HG03066 (cell line): ENCODE results near the gene PLGRKT.
"Not testable (repeated sequence)": the region's sequence is repeated elsewhere in the genome, so short reads cannot be mapped to it uniquely, and the experiment has no call there.

Source experiments
- ATAC-seq: cut with Tn5 transposase; IDR thresholded peaks from one replicate; pipeline ENCODE4 v1.9.1; 2021; ENCODE audit warnings: low read depth; ENCODE audit not compliant: unreplicated experiment

Gene PLGRKT, protein sequence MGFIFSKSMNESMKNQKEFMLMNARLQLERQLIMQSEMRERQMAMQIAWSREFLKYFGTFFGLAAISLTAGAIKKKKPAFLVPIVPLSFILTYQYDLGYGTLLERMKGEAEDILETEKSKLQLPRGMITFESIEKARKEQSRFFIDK

DNA sequence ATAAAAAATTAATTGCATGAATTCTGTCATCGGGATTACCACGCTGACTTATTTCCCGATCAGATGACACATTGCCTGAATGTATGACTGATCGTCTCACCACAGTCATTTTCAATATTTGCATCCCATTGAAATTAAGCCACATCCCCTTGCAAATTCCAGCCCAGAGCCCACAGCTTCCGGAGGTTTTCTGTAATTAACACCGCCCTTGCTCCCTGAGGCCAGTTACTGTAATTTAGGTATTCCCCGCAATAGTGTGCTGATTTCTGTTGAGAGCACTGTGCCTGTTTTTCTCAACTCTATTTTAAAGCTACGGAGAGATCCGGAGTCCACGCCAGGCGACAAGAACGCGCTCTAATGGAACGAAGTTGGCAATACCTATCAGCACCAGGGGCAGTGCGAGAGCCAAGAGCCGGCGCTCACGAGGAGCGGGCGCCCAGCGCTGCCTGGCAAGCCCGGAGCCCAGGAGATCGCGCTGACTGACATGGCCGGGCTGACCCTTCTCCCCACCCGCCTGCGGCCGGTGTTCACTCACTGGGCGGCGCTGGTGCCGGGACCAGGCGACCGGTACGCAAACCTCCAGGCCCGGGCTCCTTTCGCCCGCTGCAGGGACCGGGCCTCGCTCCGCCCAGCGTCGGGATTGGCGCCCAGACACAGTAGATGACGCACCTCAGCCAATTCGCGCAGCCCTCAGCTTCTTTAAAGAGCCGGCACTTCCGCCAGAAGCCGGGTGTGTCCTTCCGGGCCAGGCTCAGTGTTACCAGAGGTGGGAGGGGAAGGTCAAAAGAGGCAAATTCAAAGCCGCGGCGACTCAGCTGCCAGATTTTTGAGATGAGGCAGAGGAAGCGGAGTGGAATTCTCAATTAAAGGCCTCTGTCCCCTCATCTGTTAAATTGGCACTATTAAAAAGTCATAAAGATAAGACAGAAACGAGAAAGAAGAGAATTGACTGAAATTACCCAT, at the start of gene PLGRKT:
Gene PLGRKT, minus strand, starts transcription at position 672 of the 963 bp plus-strand sequence. CDS start 5,948 bp downstream, outside the sequence.
- ATAC-seq = peak; percentile 81

DNA sequence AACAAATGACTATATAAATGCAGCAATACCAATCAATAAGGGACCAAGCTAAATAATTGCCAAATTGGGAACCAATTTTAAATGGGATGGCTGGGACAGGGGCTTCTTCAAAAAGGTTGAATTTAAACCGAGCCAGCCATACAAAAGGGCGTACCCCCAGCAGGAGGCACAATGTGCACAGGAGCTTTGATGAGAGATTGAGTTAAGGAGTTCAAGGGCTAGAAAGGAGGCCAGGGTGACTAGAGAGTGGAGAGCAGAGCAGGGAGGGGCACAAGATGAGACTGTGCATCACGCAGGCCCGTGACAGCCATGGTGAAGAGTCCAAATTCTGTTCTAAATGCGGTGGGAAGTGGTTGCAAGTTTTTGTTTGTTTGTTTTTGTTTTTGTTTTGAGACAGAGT, 49.3 kb upstream of the PLGRKT start:
- no peak for ATAC-seq

DNA sequence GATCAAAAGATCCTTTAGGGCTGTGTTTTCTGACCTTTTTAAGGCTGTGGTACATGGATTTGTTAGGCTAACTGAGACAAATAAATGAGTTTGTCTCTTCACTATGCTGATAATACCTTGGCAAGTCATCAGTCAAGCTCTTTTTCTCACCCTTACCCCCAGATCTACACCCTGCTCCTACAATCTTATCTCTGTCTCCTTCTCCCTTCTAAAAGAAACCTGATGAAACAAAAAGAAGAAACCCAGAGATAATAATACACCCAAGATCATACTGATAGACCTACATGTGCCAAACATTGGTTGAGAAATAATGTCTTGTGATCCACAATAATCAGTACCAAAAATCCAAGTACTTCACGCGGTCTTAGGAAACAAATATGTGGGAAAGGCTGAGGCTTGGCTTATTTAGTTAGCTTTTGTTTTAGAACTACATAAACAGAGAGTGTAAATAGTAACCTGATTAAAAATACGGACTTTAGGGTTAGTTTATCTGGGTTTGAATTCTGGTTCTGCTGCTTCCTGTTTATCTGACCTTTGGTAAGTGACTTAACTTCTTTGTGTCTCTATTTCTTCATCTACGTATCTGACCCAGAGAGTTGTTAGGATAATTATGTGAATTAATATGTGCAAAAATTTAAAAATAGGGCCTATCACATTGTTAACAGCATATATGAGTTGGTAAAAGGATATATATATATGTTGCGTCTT, 47.8 kb upstream of the PLGRKT start:
- no peak for ATAC-seq

DNA sequence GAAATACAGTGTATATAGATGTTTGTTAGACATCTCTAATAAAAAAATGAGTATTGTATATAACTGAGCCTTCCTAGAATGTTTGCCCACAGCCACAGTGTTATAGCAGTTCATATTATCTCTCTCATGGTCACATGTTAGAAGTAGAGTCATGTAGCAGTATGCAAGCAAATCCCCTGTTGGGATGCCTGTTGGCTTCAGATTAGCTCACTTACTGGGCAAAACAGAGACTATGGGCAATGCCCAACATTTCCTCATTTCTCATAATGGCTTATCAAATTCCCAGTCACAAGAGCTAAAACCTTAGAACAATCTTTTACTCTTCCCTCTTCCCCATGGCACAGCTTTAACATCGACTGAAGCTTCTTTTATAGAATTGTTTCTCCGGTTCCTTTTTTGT, 45.6 kb upstream of the PLGRKT start:
- no peak for ATAC-seq

DNA sequence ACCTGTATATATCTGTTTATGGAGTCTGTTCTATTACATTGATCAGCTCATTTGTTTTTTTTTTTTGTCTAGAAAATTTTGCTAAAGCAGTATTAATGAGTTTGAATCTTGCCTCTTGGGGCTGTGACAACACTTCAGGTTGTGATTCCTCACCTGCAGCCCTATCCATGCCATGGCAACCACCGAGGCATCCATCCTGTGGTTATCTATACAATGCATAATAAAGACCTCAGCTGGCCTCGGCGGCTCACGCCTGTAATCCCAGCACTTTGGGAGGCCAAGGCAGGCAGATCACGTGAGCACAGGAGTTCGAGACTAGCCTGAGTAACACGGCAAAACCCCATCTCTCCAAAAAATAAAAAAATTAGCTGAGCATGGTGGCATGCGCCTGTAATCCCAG, 44.5 kb upstream of the PLGRKT start:
- no peak for ATAC-seq

DNA sequence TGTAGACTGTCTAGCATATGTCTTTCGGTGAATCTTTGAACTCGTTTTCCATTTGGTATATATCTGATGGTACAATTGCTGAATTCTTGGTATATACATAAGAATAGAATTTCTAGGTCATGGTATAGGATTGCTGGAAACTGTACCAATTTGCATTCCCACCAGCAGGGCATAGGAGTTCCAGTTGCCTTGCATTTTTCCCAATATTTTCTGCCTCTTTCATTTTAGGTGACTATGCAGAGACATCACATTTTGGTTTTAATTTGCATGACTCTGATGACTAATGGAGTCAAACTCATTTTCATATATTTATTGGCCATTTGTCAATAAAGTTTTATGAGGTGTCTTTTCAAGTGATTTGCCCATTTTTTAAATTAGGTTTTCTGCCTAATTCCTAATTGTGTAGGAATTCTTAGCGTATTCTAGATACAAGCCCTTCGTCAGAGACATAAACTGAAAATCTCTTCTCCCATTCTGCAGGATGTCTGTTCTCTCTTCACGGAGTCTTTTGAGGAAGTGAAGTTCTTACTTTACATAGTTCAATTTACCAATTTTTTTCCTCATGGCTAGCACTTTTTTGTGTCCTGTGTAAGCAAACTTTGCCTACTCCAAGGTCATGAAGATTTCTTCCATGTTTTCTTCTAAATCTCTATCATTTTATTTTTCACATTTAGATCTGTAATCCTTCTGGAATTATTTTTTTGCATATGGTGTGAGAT, 43.8 kb upstream of the PLGRKT start:
- no peak for ATAC-seq

DNA sequence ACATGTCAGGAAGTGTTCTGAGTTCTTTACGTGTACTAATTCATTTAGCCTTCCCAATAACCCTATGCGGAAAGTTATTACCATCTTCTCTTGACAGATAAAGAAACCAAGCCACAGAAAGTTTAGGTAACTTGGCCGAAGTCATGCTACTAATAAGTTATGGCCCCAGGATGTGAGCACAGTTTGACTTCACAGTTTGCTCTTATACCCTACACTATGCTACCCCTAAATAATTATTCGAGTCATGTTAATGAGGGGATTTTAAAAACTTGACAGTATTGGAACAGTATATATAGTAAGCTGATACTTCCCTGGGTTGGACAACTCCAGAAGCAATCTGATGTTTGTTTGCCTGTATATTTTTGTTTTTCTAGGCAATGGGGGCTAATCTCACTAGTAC, 43.2 kb upstream of the PLGRKT start:
- ATAC-seq = no peak

DNA sequence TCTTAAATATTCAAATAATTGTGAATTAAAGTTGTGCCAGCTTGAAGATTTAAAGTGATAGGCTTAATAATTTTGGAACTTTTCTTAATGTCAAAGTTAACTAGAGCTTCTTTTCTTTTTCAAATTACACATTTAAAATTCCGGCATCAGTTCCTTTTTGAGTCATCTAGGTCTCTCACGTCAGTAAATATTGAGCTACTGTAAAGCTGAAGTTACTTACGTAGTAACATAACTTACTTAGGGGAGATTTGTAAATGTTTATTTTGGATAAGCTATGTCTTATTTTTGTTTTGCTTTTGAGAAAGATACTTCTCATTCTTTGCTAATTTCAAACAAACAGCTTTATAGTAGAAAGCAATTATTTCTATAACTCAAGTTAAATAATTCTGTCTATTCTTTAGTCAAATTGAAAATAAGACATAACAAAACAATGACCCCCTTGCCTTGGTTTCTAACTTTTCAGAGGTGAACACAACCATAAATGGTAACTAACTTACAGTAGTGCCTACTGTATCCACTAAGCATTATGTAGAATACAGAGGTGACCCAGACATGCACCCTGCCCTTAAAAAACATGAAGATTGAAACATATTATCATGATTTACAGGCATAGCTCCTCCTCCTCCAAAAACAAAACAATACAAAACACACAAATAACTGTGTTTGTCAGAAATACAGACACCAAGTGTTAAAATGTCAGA, 42.4 kb upstream of the PLGRKT start:
- ATAC-seq = no peak

DNA sequence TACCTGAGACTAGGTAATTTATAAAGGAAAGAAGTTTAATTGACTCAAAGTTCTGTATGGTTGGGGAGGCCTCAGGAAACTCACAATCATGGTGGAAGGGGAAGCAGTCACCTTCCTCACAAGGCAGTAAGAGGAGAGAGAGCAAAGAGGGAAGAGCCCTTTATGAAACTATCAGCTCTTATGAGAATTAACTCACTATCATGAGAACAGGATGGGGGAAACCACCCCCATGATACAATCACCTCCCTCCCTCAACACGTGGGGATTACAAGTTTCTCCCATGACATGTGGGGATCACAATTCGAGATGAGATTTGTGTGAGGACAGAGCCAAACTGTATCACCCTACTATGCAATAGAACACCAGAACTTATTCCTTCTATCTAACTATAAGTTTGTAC, 40.5 kb upstream of the PLGRKT start:
- no peak for ATAC-seq

DNA sequence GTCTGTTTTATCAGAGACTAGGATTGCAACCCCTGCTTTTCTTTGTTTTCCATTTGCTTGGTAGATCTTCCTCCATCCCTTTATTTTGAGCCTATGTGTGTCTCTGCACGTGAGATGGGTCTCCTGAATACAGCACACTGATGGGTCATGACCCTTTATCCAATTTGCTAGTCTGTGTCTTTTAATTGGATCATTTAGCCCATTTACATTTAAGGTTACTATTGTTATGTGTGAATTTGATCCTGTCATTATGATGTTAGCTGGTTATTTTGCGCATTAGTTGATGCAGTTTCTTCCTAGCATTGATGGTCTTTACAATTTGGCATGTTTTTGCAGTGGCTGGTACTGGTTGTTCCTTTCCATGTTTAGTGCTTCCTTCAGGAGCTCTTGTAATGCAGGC, 37.9 kb upstream of the PLGRKT start:
- ATAC-seq = not testable (repeated sequence)

DNA sequence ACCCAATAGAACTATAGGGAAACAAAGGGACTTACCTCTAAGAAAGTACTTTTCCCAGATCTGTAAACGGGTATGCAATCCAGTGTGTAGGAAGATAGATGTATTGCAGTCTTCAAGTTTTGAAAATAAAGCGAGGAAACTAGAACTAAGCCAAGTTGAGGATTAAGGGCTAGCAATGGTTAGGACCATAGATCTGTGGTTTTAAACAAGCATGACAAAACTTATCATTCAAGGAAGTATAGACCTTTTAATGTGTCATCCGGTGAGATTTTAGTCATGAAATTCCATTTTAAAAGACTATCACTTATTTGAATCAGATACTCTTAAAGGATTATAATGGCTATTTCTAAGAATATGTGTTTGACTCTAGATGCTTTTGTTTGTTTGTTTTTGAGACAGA, 33.1 kb upstream of the PLGRKT start:
- ATAC-seq = no peak

DNA sequence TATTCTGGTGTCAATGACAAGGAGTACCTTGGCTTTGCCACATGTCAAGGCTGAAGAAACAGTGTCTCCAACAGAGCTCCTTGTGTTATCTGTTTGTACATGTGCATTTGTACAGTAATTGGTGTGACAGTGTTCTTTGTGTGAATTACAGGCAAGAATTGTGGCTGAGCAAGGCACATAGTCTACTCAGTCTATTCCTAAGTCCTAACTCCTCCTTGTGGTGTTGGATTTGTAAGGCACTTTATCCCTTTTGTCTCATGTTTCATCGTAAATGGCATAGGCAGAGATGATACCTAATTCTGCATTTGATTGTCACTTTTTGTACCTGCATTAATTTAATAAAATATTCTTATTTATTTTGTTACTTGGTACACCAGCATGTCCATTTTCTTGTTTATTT, 32.4 kb upstream of the PLGRKT start:
- ATAC-seq = no peak

DNA sequence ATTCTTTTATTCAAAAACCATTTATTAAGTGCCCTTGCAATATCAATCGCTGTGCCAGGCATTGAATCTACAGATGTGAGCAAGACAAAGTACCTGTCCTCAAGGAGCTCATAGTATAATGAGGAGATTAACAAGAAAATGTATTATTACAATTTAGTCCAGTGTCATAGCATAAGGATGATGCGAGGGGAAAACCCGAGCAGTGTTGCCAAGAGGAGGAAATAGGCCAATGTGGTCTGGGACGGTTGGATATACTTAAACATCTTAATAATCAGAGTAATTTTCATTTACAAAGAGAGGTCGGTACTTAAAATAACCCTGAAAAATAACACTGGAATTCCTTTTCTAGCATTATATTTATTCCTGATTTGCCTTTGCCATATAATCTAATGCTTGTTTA, 31.1 kb upstream of the PLGRKT start:
- no peak for ATAC-seq

DNA sequence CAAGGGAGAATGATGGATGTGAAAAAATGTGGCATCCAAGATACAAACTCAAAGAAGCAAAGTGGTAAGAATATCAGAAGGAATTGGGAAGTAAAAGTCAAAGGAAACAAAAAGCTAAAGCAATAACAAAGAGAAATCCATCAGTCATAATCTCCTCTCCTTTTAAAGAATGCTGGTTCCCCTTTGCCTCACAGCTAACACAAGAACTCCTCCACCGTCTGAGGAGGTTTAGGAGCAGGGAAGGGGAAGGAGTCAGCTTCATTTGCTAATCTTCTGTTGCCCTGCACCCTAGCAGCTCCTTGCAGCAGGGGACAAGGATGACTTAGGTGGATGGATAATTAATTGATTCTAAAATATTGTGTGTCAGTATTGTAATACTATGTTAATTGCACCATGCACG, 29.0 kb upstream of the PLGRKT start:
- ATAC-seq = no peak

DNA sequence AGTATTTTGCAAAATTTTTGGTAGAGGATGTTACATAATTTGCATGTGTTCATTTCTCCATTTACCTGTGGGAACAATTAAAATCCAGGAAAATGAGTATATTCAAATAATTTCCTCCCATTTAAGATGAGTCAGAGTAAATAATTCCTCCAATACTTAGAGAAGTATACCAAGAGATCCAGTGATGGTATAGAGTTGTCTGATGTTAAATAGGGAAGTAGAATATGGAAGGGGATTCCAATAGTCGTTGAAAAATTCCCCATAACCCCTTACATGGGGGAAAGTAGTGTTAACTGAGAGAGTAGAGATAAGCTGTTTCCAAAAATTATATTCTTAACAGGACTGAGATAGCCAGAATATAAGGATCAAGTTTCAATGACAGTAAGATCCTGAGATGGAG, 28.3 kb upstream of the PLGRKT start:
- no peak for ATAC-seq

DNA sequence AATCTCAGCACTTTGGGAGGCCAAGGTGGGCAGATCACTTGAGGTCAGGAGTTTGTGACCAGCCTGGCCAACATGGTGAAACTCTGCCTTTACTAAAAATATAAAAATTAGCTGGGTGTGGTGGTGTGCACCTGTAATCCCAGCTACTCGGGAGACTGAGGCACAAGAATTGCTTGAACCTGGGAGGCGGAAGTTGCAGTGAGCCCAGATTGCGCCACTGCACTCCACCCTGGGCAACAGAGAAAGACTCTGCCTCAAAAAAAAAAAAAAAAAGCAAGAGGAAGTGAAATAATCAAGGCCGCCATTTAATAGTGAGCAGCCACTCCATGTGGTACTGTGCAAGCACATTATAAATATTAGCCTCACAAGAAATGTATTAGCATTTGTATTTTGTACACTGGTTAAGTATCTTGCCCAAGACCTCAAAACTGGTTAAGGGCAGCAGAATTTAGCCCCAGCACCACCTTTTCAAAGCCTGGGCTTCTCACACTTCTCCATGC, 27.2 kb upstream of the PLGRKT start:
- not testable (repeated sequence) for ATAC-seq

DNA sequence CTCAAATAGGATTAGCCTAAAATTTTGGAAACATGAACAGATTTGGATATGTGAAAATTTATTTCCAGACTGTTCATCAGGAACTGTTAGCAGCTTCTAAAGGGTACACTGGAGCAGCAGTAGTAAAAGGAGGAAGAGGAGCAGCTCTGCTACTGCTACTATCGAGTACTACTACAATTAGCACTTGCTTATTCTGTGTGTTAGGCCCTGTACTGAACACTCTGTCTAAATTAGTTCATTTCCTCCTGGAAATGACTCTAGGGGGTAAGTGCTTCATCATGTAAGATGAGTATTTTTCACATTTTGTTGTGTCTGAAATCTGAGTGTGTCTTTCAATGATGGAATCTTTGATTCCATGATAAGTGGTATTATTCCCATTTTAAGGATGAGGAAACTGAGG, 22.4 kb upstream of the PLGRKT start:
- no peak for ATAC-seq

DNA sequence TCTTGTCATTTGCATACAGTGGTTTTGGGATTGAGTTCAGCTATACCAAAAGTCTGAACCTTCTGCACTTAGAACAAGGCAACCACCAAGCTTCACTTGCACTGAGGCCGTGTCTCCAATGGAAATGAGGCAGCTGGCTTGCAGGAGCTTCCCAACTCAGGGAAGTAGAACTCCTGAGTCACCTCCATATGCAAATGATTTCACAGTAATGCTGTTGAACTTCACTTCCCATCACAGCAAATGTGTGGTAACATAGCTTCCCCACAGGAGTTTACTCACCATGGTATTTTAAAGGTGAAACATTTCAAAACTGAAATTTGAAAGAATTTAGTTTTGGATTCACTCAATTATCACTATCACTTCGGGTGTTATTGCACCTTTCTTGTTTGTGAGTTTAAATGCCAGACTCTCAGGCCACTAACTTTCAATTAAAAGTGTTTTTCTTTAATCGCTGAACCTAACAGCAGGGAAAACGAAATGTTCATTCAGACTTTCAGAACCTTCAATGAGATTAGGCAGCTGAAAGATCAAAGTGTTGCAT, 21.6 kb upstream of the PLGRKT start:
- ATAC-seq = peak; percentile 59

DNA sequence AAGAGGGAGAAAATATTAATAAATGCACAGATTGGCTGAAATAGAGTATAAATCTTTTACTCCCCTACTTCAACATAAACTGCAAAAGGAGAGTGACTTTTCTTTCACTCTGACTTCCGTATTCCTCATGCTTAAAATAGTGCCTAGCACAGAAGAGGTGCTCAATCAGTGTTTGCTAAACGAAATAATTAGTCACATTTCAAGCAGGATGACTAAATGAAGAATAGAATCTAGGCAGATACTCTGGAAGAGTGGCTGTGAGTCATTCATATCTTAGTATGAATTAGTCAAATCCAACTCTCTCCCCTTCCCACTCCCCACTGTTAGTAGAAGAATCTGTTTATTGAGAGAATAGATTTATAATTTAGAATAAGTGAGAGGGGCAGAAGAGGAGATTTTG, 17.5 kb upstream of the PLGRKT start:
- no peak for ATAC-seq

DNA sequence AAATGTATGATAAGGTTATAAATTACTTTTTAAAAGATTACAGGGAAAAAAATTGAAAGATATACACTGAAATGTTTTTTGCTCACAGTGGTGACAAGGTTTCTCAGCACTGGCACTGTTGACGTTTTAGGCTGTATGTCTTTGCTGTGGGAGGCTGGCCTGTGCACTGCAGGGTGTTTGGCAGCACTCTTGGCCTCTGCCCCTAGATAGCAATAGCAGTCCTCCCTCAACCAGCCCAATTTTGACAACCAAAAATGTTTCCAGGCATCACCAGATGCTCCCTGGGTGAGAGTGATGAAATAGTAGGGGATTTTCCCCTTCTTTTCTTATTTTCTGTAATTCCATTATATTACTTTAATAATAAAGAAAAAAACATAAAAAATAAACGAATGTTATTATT, 15.9 kb upstream of the PLGRKT start:
- ATAC-seq = no peak
